ENCODE data around the gene POLR2M. TPM values are rescaled to one million over a fixed set of nuclear protein-coding genes. Genes with fewer than 3 reads are reported as not detected.

Gene POLR2M
- polyA plus RNA-seq (2013, experiment 1 of 2): 138 TPM
- polyA plus RNA-seq (2013, experiment 2 of 2): 132 TPM

GRCh38 chr15:57706405-57707209 lies at the start of gene POLR2M:
Gene POLR2M (plus strand): TSS chr15:57706714. CDS start chr15:57706843, 129 bp downstream.
- peak within 1 kb of the TSS; percentile 84 for H3K4ac ChIP-seq (ENCODE audit: low read depth, low read length)
- peaks cover 5% of the 10 kb centered on the region for H3K36me3 ChIP-seq (ENCODE audit: control insufficient read depth, insufficient read depth, low read length)
- H3K9ac ChIP-seq (ENCODE audit: low read length): peak within 1 kb of the TSS; percentile 89
- no peak within 1 kb of the TSS for H2BK15ac ChIP-seq (replicated peaks; ENCODE audit: low read depth)
- peak within 1 kb of the TSS; percentile 87 for H4K8ac ChIP-seq (ENCODE audit: low read depth, low read length)
- peak within 1 kb of the TSS; percentile 92 for H3K56ac ChIP-seq (ENCODE audit: low read length)
- H3K27ac ChIP-seq (ENCODE audit: low read depth, low read length): peak within 1 kb of the TSS; percentile 15
- H2BK120ac ChIP-seq (ENCODE audit: low read depth, low read length): no peak within 1 kb of the TSS
- H3K23ac ChIP-seq (ENCODE audit: low read length): peak within 1 kb of the TSS; percentile 29
- H4K5ac ChIP-seq (ENCODE audit: low read length): peak within 1 kb of the TSS; percentile 76
- no peaks in the 10 kb centered on the region for H3K27me3 ChIP-seq (ENCODE audit: insufficient read depth, low read length, poor library complexity)
- H2AK5ac ChIP-seq (ENCODE audit: low read length): no peak within 1 kb of the TSS
- H3K4me2 ChIP-seq (ENCODE audit: low read length): peak within 1 kb of the TSS; percentile 79
- H3K79me1 ChIP-seq (ENCODE audit: low read length): peaks cover 10% of the 10 kb centered on the region
- H3K79me2 ChIP-seq (ENCODE audit: control insufficient read depth, insufficient read depth, low read length): peaks cover 14% of the 10 kb centered on the region
- DNase-seq: peak; percentile 97
- peak within 1 kb of the TSS; percentile 92 for H3K4me3 ChIP-seq (ENCODE audit: low read length)
- no peak within 1 kb of the TSS for H2BK5ac ChIP-seq (ENCODE audit: low read length)
- peak within 1 kb of the TSS; percentile 81 for H3K18ac ChIP-seq (ENCODE audit: low read length)
- peaks cover 2% of the 10 kb centered on the region for H3K4me1 ChIP-seq (ENCODE audit: control insufficient read depth, low read depth, low read length)
- WGBS (ENCODE audit: extremely low coverage, insufficient coverage, low lambda C conversion rate): no CpG with 5 or more reads among the region's 70 CpGs

GRCh38 chr15:57657619-57658018 lies 48.9 kb upstream of the POLR2M start:
- no peak overlapping the region for H3K9ac ChIP-seq (ENCODE audit: low read length)
- H4K5ac ChIP-seq (ENCODE audit: low read length): no peak overlapping the region
- no peak overlapping the region for H2AK5ac ChIP-seq (ENCODE audit: low read length)
- H3K79me2 ChIP-seq (ENCODE audit: control insufficient read depth, insufficient read depth, low read length): no peaks in the 10 kb centered on the region
- H3K27ac ChIP-seq (ENCODE audit: low read depth, low read length): no peak overlapping the region
- H3K18ac ChIP-seq (ENCODE audit: low read length): no peak overlapping the region
- no peak overlapping the region for H2BK15ac ChIP-seq (replicated peaks; ENCODE audit: low read depth)
- DNase-seq: no peak
- no peak overlapping the region for H3K4me3 ChIP-seq (ENCODE audit: low read length)
- no CpG with 5 or more reads among the region's 1 CpG for WGBS (ENCODE audit: extremely low coverage, insufficient coverage, low lambda C conversion rate)
- H3K4me1 ChIP-seq (ENCODE audit: control insufficient read depth, low read depth, low read length): no peaks in the 10 kb centered on the region
- H3K4me2 ChIP-seq (ENCODE audit: low read length): no peak overlapping the region
- H3K56ac ChIP-seq (ENCODE audit: low read length): no peak overlapping the region
- H3K36me3 ChIP-seq (ENCODE audit: control insufficient read depth, insufficient read depth, low read length): no peaks in the 10 kb centered on the region
- no peak overlapping the region for H2BK5ac ChIP-seq (ENCODE audit: low read length)
- no peak overlapping the region for H2BK120ac ChIP-seq (ENCODE audit: low read depth, low read length)
- no peaks in the 10 kb centered on the region for H3K27me3 ChIP-seq (ENCODE audit: insufficient read depth, low read length, poor library complexity)
- no peak overlapping the region for H3K23ac ChIP-seq (ENCODE audit: low read length)
- no peak overlapping the region for H4K8ac ChIP-seq (ENCODE audit: low read depth, low read length)
- H3K4ac ChIP-seq (ENCODE audit: low read depth, low read length): no peak overlapping the region
- H3K79me1 ChIP-seq (ENCODE audit: low read length): no peaks in the 10 kb centered on the region

- no peak overlapping the region for H2BK120ac ChIP-seq (ENCODE audit: low read depth, low read length)
- H3K4me3 ChIP-seq (ENCODE audit: low read length): no peak overlapping the region
- H2BK5ac ChIP-seq (ENCODE audit: low read length): no peak overlapping the region
- DNase-seq: no peak
- H3K27me3 ChIP-seq (ENCODE audit: insufficient read depth, low read length, poor library complexity): no peaks in the 10 kb centered on the region
- no CpG with 5 or more reads among the region's 3 CpGs for WGBS (ENCODE audit: extremely low coverage, insufficient coverage, low lambda C conversion rate)
- no peak overlapping the region for H4K8ac ChIP-seq (ENCODE audit: low read depth, low read length)
- H3K79me2 ChIP-seq (ENCODE audit: control insufficient read depth, insufficient read depth, low read length): no peaks in the 10 kb centered on the region
- H3K79me1 ChIP-seq (ENCODE audit: low read length): no peaks in the 10 kb centered on the region
- no peak overlapping the region for H3K9ac ChIP-seq (ENCODE audit: low read length)
- H3K56ac ChIP-seq (ENCODE audit: low read length): no peak overlapping the region
- no peak overlapping the region for H3K27ac ChIP-seq (ENCODE audit: low read depth, low read length)
- no peak overlapping the region for H3K4ac ChIP-seq (ENCODE audit: low read depth, low read length)
- no peak overlapping the region for H3K23ac ChIP-seq (ENCODE audit: low read length)
- no peak overlapping the region for H4K5ac ChIP-seq (ENCODE audit: low read length)
- H3K4me1 ChIP-seq (ENCODE audit: control insufficient read depth, low read depth, low read length): no peaks in the 10 kb centered on the region
- no peaks in the 10 kb centered on the region for H3K36me3 ChIP-seq (ENCODE audit: control insufficient read depth, insufficient read depth, low read length)
- H2BK15ac ChIP-seq (replicated peaks; ENCODE audit: low read depth): no peak overlapping the region
- no peak overlapping the region for H2AK5ac ChIP-seq (ENCODE audit: low read length)
- no peak overlapping the region for H3K4me2 ChIP-seq (ENCODE audit: low read length)
- no peak overlapping the region for H3K18ac ChIP-seq (ENCODE audit: low read length)
Observed at GRCh38 chr15:57662091-57662744, 44.3 kb upstream of the POLR2M start.

- H3K79me1 ChIP-seq (ENCODE audit: low read length): no peaks in the 10 kb centered on the region
- no peaks in the 10 kb centered on the region for H3K79me2 ChIP-seq (ENCODE audit: control insufficient read depth, insufficient read depth, low read length)
- no CpG with 5 or more reads among the region's 1 CpG for WGBS (ENCODE audit: extremely low coverage, insufficient coverage, low lambda C conversion rate)
- H3K4ac ChIP-seq (ENCODE audit: low read depth, low read length): no peak overlapping the region
- H3K4me1 ChIP-seq (ENCODE audit: control insufficient read depth, low read depth, low read length): no peaks in the 10 kb centered on the region
- no peak overlapping the region for H3K18ac ChIP-seq (ENCODE audit: low read length)
- H3K4me2 ChIP-seq (ENCODE audit: low read length): no peak overlapping the region
- no peak overlapping the region for H3K23ac ChIP-seq (ENCODE audit: low read length)
- H2AK5ac ChIP-seq (ENCODE audit: low read length): no peak overlapping the region
- no peak overlapping the region for H3K4me3 ChIP-seq (ENCODE audit: low read length)
- H2BK5ac ChIP-seq (ENCODE audit: low read length): no peak overlapping the region
- H3K36me3 ChIP-seq (ENCODE audit: control insufficient read depth, insufficient read depth, low read length): no peaks in the 10 kb centered on the region
- H3K27ac ChIP-seq (ENCODE audit: low read depth, low read length): no peak overlapping the region
- H4K8ac ChIP-seq (ENCODE audit: low read depth, low read length): no peak overlapping the region
- H2BK15ac ChIP-seq (replicated peaks; ENCODE audit: low read depth): no peak overlapping the region
- no peak overlapping the region for H2BK120ac ChIP-seq (ENCODE audit: low read depth, low read length)
- DNase-seq: no peak
- H4K5ac ChIP-seq (ENCODE audit: low read length): no peak overlapping the region
- no peak overlapping the region for H3K9ac ChIP-seq (ENCODE audit: low read length)
- H3K27me3 ChIP-seq (ENCODE audit: insufficient read depth, low read length, poor library complexity): no peaks in the 10 kb centered on the region
- no peak overlapping the region for H3K56ac ChIP-seq (ENCODE audit: low read length)
Observed at GRCh38 chr15:57662802-57663201, 43.7 kb upstream of the POLR2M start.

GRCh38 chr15:57663262-57663661 lies 43.3 kb upstream of the POLR2M start:
- Histone ChIP-seq H3K56ac (ENCODE audit: low read length) (no peak overlapping the region), H3K23ac (ENCODE audit: low read length) (no peak overlapping the region), H3K36me3 (ENCODE audit: control insufficient read depth, insufficient read depth, low read length) (no peaks in the 10 kb centered on the region), H2BK5ac (ENCODE audit: low read length) (no peak overlapping the region), H3K79me2 (ENCODE audit: control insufficient read depth, insufficient read depth, low read length) (no peaks in the 10 kb centered on the region), H3K18ac (ENCODE audit: low read length) (no peak overlapping the region), H3K4me3 (ENCODE audit: low read length) (no peak overlapping the region), H2BK15ac (replicated peaks; ENCODE audit: low read depth) (no peak overlapping the region), H4K8ac (ENCODE audit: low read depth, low read length) (no peak overlapping the region), H4K5ac (ENCODE audit: low read length) (no peak overlapping the region), H2BK120ac (ENCODE audit: low read depth, low read length) (no peak overlapping the region), H3K27ac (ENCODE audit: low read depth, low read length) (no peak overlapping the region), H3K27me3 (ENCODE audit: insufficient read depth, low read length, poor library complexity) (no peaks in the 10 kb centered on the region), H3K9ac (ENCODE audit: low read length) (no peak overlapping the region), H3K4me1 (ENCODE audit: control insufficient read depth, low read depth, low read length) (no peaks in the 10 kb centered on the region), H2AK5ac (ENCODE audit: low read length) (no peak overlapping the region), H3K4me2 (ENCODE audit: low read length) (no peak overlapping the region), H3K4ac (ENCODE audit: low read depth, low read length) (no peak overlapping the region), H3K79me1 (ENCODE audit: low read length) (no peaks in the 10 kb centered on the region)
- WGBS (ENCODE audit: extremely low coverage, insufficient coverage, low lambda C conversion rate): no CpG with 5 or more reads among the region's 2 CpGs
- DNase-seq: no peak

All from mesendoderm (in vitro differentiated cells).